H9 (cell line): Measurements from ENCODE around the gene LIPC. TPM values are rescaled to one million over a fixed set of nuclear protein-coding genes. Genes with fewer than 3 reads are reported as not detected.

Experiments
- DNase-seq: peaks from one replicate; pipeline ENCODE4 v3.0.0-alpha.2; 2017
- H2AFZ ChIP-seq: one replicate; pipeline ENCODE4 v1.6.1; 2013; ENCODE audit warnings: mild to moderate bottlenecking, low read length, control low read depth, moderate library complexity
- H2AK5ac ChIP-seq: 2 replicates; pipeline ENCODE4 v1.6.1; 2013; ENCODE audit warnings: low read length, control low read depth, mixed read lengths; ENCODE audit not compliant: insufficient read length
- H2BK120ac ChIP-seq: one replicate; pipeline ENCODE4 v1.6.1; 2013; ENCODE audit warnings: low read depth, mild to moderate bottlenecking, low read length, control low read depth, inconsistent platforms; ENCODE audit not compliant: poor library complexity, severe bottlenecking
- H2BK12ac ChIP-seq: 2 replicates; pipeline ENCODE4 v1.6.1; 2013; ENCODE audit warnings: low read length, control low read depth, mixed read lengths, low read depth; ENCODE audit not compliant: insufficient read length
- H2BK15ac ChIP-seq: 2 replicates; pipeline ENCODE4 v1.6.1; 2013; ENCODE audit warnings: low read depth, low read length, control low read depth
- H2BK20ac ChIP-seq: one replicate; pipeline ENCODE4 v1.6.1; 2013; ENCODE audit warnings: low read depth, mild to moderate bottlenecking, low read length, control low read depth, inconsistent platforms; ENCODE audit not compliant: poor library complexity, severe bottlenecking
- H2BK5ac ChIP-seq: 2 replicates; pipeline ENCODE4 v1.6.1; 2013; ENCODE audit warnings: low read length, control low read depth, mixed read lengths; ENCODE audit not compliant: insufficient read length
- H3K14ac ChIP-seq: 2 replicates; pipeline ENCODE4 v1.6.1; 2013; ENCODE audit warnings: low read length, control low read depth; ENCODE audit not compliant: insufficient read depth
- H3K18ac ChIP-seq: 2 replicates; pipeline ENCODE4 v1.6.1; 2013; ENCODE audit warnings: low read depth, mild to moderate bottlenecking, mixed read lengths, low read length, control low read depth; ENCODE audit not compliant: insufficient read length
- H3K23ac ChIP-seq: 2 replicates; pipeline ENCODE4 v1.6.1; 2013; ENCODE audit warnings: low read length, control low read depth, mixed read lengths, low read depth; ENCODE audit not compliant: insufficient read length
- H3K23me2 ChIP-seq: 2 replicates; pipeline ENCODE4 v1.6.1; 2013; ENCODE audit warnings: low read depth, mild to moderate bottlenecking, mixed read lengths, low read length, control low read depth; ENCODE audit not compliant: insufficient read length, poor library complexity, severe bottlenecking
- H3K27ac ChIP-seq: 2 replicates; pipeline ENCODE4 v1.5.1; 2013; ENCODE audit warnings: low read length, control low read depth, mixed read lengths, low read depth; ENCODE audit not compliant: insufficient read length
- H3K27me3 ChIP-seq: 2 replicates; pipeline ENCODE4 v1.6.1; 2013; ENCODE audit warnings: low read length, control low read depth, inconsistent platforms; ENCODE audit not compliant: insufficient read depth
- H3K4ac ChIP-seq: 2 replicates; pipeline ENCODE4 v1.6.1; 2013; ENCODE audit warnings: low read depth, mild to moderate bottlenecking, control low read depth, inconsistent platforms, low read length, moderate library complexity
- H3K4me1 ChIP-seq: 2 replicates; pipeline ENCODE4 v1.6.1; 2013; ENCODE audit warnings: low read length, control low read depth, inconsistent platforms; ENCODE audit not compliant: insufficient read depth
- H3K4me2 ChIP-seq: 2 replicates; pipeline ENCODE4 v1.6.1; 2013; ENCODE audit warnings: low read length, control low read depth, mixed read lengths; ENCODE audit not compliant: insufficient read length, insufficient read depth
- H3K56ac ChIP-seq: 2 replicates; pipeline ENCODE4 v1.6.1; 2013; ENCODE audit warnings: low read depth, mild to moderate bottlenecking, mixed read lengths, low read length, control low read depth; ENCODE audit not compliant: insufficient read length
- H3K79me1 ChIP-seq: 2 replicates; pipeline ENCODE4 v1.6.1; 2013; ENCODE audit warnings: low read depth, mild to moderate bottlenecking, moderate library complexity, low read length, control low read depth, inconsistent platforms; ENCODE audit not compliant: insufficient read depth, poor library complexity, severe bottlenecking
- H3K79me2 ChIP-seq: 2 replicates; pipeline ENCODE4 v1.6.1; 2013; ENCODE audit warnings: low read length, control low read depth, inconsistent platforms; ENCODE audit not compliant: insufficient read depth
- H3K9ac ChIP-seq: 2 replicates; pipeline ENCODE4 v1.6.1; 2013; ENCODE audit warnings: low read length, control low read depth, mixed read lengths; ENCODE audit not compliant: insufficient read length; ENCODE audit errors: extremely low read depth
- H3K9me3 ChIP-seq: one replicate; pipeline ENCODE4 v1.6.1; 2013; ENCODE audit warnings: low read depth, low read length, inconsistent platforms; ENCODE audit not compliant: control insufficient read depth
- H3T11ph ChIP-seq: one replicate; pipeline ENCODE4 v1.6.1; 2013; ENCODE audit warnings: mild to moderate bottlenecking, low read length, control low read depth, inconsistent platforms
- H4K20me1 ChIP-seq: one replicate; pipeline ENCODE4 v1.6.1; 2013; ENCODE audit not compliant: control insufficient read depth, insufficient read length, insufficient read depth
- H4K5ac ChIP-seq: 2 replicates; pipeline ENCODE4 v1.6.1; 2013; ENCODE audit warnings: low read depth, mild to moderate bottlenecking, mixed read lengths, low read length, control low read depth; ENCODE audit not compliant: insufficient read length
- H4K8ac ChIP-seq: replicated peaks from 2 replicates; pipeline ENCODE4 v1.6.1; 2013; ENCODE audit warnings: low read length, control low read depth, mixed read lengths, low read depth; ENCODE audit not compliant: insufficient read length
- H4K91ac ChIP-seq: 2 replicates; pipeline ENCODE4 v1.6.1; 2013; ENCODE audit warnings: low read depth, mild to moderate bottlenecking, moderate library complexity, mixed read lengths, low read length, control low read depth; ENCODE audit not compliant: insufficient read length
- H3K27ac Mint-ChIP-seq, 3 experiments: 2 replicates in 2 of 3; 3 replicates in 1 of 3; pipeline ENCODE4 v1.8.0; 2020 to 2021; ENCODE audit warnings: mixed read lengths in 3 of 3, mild to moderate bottlenecking in 1 of 3, moderate library complexity in 1 of 3
- H3K27me3 Mint-ChIP-seq: 2 replicates; pipeline ENCODE4 v1.8.0; 2021; ENCODE audit warnings: low read depth, mild to moderate bottlenecking, moderate library complexity, mixed read lengths
- H3K36me3 Mint-ChIP-seq, 3 experiments: 2 replicates in 2 of 3; 3 replicates in 1 of 3; pipeline ENCODE4 v1.8.0; 2020 to 2021; ENCODE audit warnings: low read depth in 3 of 3, mixed read lengths in 3 of 3; ENCODE audit not compliant: insufficient read depth in 1 of 3
- H3K4me1 Mint-ChIP-seq, 2 experiments: 2 replicates each; pipeline ENCODE4 v1.8.0; 2020; ENCODE audit warnings: mixed read lengths in 2 of 2
- H3K4me3 Mint-ChIP-seq, 2 experiments: 2 replicates in 1 of 2; 3 replicates in 1 of 2; pipeline ENCODE4 v1.8.0; 2020 to 2021; ENCODE audit warnings: mild to moderate bottlenecking in 2 of 2, mixed read lengths in 2 of 2, moderate library complexity in 1 of 2
- H3K9me3 Mint-ChIP-seq, 2 experiments: 2 replicates in 1 of 2; 3 replicates in 1 of 2; pipeline ENCODE4 v1.8.0; 2020; ENCODE audit warnings: mild to moderate bottlenecking in 2 of 2, mixed read lengths in 2 of 2, moderate library complexity in 1 of 2
- CTCF ChIP-seq: fragments of 200-600 bp; sonication (generic); conservative IDR thresholded peaks from 3 replicates; pipeline ENCODE4 v1.8.0; 2021; ENCODE audit warnings: antibody characterized with exemption, mild to moderate bottlenecking
- WGBS: extraction: QIAGEN DNeasy Blood & Tissue Kit; methylation state at CpG from one replicate; pipeline ENCODE4 v1.1.7; 2013; ENCODE audit warnings: missing lambda C conversion rate, low lambda C conversion rate, mixed read lengths; ENCODE audit not compliant: insufficient read length; ENCODE audit errors: extremely low coverage; 5-methylcytosine and 5-hydroxymethylcytosine counted together
- total RNA-seq: library from RNA; stranded (reverse); gene quantifications from 2 replicates; pipeline ENCODE4 v1.2.1, GENCODE V29; 2021

Gene LIPC
- total RNA-seq, 1 experiment from 2014 or later = not detected

DNA sequence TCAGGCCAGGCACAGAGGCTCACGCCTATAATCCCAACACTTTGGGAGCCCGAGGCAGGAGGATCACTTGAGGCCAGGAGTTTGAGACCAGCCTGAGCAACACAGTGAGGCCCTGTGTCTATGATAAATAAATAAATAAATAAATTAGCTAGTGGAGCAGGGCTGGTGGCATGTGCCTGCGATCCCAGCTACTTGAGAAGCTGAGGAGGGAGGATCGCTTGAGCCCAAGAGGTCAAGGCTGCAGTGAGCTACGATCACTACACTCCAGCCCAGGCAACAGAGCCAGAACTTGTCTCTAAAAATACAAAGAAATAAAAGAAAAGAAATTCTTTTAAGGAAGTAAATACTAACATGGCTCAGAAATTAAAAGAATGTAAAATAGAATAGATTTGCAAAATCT, 91.8 kb downstream of the LIPC start:
- Histone ChIP-seq H3T11ph (no peak overlapping the region), H3K79me1 (no peaks in the 10 kb centered on the region), H3K4me2 (no peak overlapping the region), H3K14ac (no peak overlapping the region), H3K23ac (no peak overlapping the region), H3K56ac (no peak overlapping the region), H2BK20ac (no peak overlapping the region), H4K91ac (no peak overlapping the region), H2BK15ac (no peak overlapping the region), H3K23me2 (no peaks in the 10 kb centered on the region), H3K9me3 (no peaks in the 10 kb centered on the region), H2BK5ac (no peak overlapping the region), H2BK120ac (no peak overlapping the region), H3K27ac (no peak overlapping the region), H4K20me1 (no peaks in the 10 kb centered on the region), H2AFZ (no peak overlapping the region), H4K5ac (no peak overlapping the region), H2BK12ac (no peak overlapping the region), H3K4ac (no peak overlapping the region), H3K79me2 (no peaks in the 10 kb centered on the region), H3K27me3 (no peaks in the 10 kb centered on the region), H4K8ac (no peak overlapping the region), H3K4me1 (peaks cover 3% of the 10 kb centered on the region; the same call in 1 of the 2 replicates), H2AK5ac (no peak overlapping the region), H3K9ac (no peak overlapping the region), H3K18ac (no peak overlapping the region)
- Mint-ChIP-seq H3K27ac (no peak overlapping the region), H3K27me3 (no peaks in the 10 kb centered on the region; the same call in 1 of the 2 replicates), H3K4me1 (peaks cover 17 to 20% of the 10 kb centered on the region in 2 experiments), H3K4me3 (no peak overlapping the region), H3K9me3 (no peaks in the 10 kb centered on the region), H3K36me3 (no peaks in the 10 kb centered on the region)
- TF ChIP-seq CTCF = no peak
- DNase-seq = no peak
- no CpG with 5 or more reads among the region's 5 CpGs for WGBS
